ENCODE results near the gene SPIN2B.
"Not testable (repeated sequence)": the region's sequence is repeated elsewhere in the genome, so short reads cannot be mapped to it uniquely, and the experiment has no call there.

GRCh38 chrX:57136589-57136988, 15.2 kb upstream of the SPIN2B start:
- not testable (repeated sequence) for TF ChIP-seq CTCF (IDR thresholded peaks at IDR 0.05 in 2 of 3, conservative IDR thresholded peaks at IDR 0.05 in 1 of 3; ENCODE audit: control insufficient read depth in 2 of 3, extremely low read depth in 1 of 3, insufficient read depth in 1 of 3, low read depth in 3 of 3, low read length in 3 of 3); POLR2AphosphoS5 (IDR thresholded peaks at IDR 0.05; ENCODE audit: low read length); NFYB (IDR thresholded peaks at IDR 0.05; ENCODE audit: insufficient read depth, low read depth, low read length); RFX5 (IDR thresholded peaks at IDR 0.05; ENCODE audit: low read depth, low read length); SMAD1 (IDR thresholded peaks at IDR 0.05; ENCODE audit: low read depth, partially characterized antibody); CREB1 (IDR thresholded peaks at IDR 0.05; ENCODE audit: low read depth); BACH1 (IDR thresholded peaks at IDR 0.05; ENCODE audit: borderline replicate concordance); HDGF (IDR thresholded peaks at IDR 0.05); USF1 (IDR thresholded peaks at IDR 0.05; ENCODE audit: borderline replicate concordance, extremely low read length, insufficient read depth, low read depth, low read length); SMC3 (IDR thresholded peaks at IDR 0.05; ENCODE audit: borderline replicate concordance, low read length); EP300 (IDR thresholded peaks at IDR 0.05; ENCODE audit: borderline replicate concordance in 1 of 2, control insufficient read depth in 1 of 2, low read depth in 2 of 2, low read length in 2 of 2); YY1 (IDR thresholded peaks at IDR 0.05; ENCODE audit: low read depth, low read length); ZNF274 (IDR thresholded peaks at IDR 0.05; ENCODE audit: insufficient read depth, insufficient read length); NR2C1 (IDR thresholded peaks at IDR 0.05)

All from GM12878 (cell line).